ENCODE measurements around the gene GAB3. TPM values are rescaled to one million over a fixed set of nuclear protein-coding genes. Genes with fewer than 3 reads are reported as not detected.

GAB3 gene, protein sequence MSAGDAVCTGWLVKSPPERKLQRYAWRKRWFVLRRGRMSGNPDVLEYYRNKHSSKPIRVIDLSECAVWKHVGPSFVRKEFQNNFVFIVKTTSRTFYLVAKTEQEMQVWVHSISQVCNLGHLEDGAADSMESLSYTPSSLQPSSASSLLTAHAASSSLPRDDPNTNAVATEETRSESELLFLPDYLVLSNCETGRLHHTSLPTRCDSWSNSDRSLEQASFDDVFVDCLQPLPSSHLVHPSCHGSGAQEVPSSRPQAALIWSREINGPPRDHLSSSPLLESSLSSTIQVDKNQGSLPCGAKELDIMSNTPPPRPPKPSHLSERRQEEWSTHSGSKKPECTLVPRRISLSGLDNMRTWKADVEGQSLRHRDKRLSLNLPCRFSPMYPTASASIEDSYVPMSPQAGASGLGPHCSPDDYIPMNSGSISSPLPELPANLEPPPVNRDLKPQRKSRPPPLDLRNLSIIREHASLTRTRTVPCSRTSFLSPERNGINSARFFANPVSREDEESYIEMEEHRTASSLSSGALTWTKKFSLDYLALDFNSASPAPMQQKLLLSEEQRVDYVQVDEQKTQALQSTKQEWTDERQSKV
- total RNA-seq = 0.24 and 0.43 TPM in 2 replicates

DNA sequence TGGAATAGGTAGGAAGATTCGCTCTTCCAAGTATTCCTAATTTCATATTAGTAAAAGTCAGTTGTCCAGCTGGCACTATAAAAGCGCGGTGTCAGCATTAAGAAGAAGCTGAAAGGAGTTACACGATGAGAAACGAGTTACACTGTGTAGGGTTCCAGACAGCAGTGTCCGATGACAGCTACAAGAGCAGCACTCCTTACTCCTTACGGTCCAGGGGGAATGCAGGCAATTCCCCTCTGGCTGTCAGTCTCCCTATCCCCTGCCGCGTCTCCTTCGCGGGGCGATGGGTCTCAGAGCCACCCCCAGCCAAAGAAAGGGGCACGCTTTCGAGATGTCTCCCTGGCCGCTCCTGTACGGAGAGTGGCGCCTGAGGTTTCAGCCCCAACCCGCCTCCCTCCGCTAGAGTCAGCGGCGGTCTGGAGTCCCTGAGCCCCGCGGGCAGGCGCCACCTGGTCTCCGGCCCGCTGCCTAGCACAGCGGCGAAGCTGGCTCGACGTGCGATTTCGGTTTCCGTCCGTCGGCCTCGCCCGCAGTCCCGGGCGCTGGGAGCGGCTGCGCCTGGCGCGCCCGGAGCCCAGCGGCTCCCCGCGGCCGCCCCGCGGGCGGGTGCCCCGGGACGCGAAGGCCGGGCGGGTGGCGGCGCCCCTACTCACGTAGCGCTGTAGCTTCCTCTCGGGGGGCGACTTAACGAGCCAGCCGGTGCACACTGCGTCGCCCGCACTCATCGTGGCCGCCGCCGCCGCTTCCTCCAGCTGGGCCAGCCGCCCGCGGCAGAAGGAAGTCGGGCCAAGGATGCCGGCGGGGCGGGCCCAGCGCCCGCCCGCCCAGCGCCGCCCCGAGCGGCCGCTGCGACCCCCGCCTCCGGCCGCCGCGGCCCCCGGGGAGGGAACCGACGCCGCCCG lies at the start of gene GAB3:
Gene GAB3, minus strand, starts transcription at position 777 of the 902 bp plus-strand sequence. Its CDS starts 52 bp downstream, at position 725.

DNA sequence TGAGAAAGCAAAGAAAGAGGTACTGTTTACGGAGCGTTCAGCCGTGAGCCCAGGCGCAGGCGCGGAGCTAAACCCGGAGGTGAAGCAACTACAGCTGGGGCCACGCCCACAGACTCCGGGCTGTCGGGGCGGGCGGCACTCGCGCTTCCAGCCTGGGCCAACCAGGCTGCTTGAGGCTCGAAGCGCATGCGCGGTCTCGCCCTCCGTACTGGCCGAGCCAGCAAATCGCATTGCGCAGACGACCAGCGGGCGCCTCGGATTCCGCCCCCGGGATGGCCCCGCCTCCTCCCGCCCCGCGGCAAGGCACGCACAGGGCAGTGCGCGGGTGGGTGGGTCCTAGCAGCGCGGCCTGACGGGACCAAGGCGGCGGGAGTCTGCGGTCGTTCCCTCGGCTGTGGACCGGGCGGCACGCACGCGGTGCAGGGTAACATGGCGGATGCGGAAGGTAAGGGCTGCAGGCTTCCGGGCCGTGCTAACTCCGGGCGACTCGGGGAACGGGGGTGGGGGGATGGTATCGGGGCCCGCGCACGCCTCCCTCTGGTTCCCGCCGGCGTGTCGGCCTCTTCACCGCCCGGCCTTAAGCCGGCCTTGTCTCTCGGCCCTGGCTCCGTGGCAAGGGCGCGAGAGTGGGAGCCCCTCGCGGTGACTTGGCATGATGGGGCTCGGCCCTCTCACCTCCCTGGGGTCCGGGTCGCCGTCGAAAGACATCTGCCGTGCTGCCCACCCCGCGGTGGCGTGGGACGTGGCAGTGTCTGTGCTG lies 11.8 kb upstream of the GAB3 start, which contains the start of gene DKC1:
Gene DKC1, plus strand, starts transcription at position 328 of the 760 bp plus-strand sequence. Its CDS starts 102 bp downstream, at position 430.

DNA sequence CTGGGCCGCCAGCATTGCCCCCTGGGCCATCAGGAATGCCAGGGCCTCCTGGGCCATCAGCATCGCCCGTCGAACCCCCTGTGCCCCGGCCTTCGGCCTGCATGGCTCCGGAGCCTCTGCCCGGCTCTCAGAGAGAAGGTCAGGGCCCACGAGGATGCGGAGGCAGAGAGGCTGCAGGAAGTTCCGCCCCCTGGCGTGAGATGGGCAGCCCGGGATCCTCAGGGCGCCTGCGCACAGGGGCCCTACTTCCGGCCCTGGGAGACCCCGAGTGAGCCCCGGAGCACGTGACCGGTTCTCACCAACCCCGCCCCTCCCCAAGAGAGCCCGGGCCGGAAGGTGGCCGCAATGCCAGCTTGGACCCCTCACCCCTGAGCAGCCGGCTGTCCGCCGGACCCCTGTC lies 97.5 kb downstream of the GAB3 start, which contains the start of gene CTAG2:
Gene CTAG2, minus strand, starts transcription at position 167 of the 400 bp plus-strand sequence. Its CDS starts 64 bp downstream, at position 103.

Other genes starting within 250 kb of the GAB3 start
- gene FAM3A, start 234.8 kb downstream of the GAB3 start, total RNA-seq = 31.1 and 36.1 TPM in 2 replicates
- gene G6PD, start 204.2 kb downstream of the GAB3 start, total RNA-seq = 23.9 and 49.9 TPM in 2 replicates
- gene IKBKG, start 203.5 kb downstream of the GAB3 start, total RNA-seq = 11.7 and 11.8 TPM in 2 replicates
- not detected in 2 replicates for gene CTAG1A, start 165.9 kb downstream of the GAB3 start, total RNA-seq
- not detected in 2 replicates for gene CTAG1B, start 131.8 kb downstream of the GAB3 start, total RNA-seq
- gene CTAG2, start 97.5 kb downstream of the GAB3 start, total RNA-seq = not detected in 2 replicates
- gene DKC1, start 11.8 kb upstream of the GAB3 start, total RNA-seq = 57.1 and 61.6 TPM in 2 replicates
- 5.5 TPM in 2 replicates for gene MPP1, start 54.4 kb upstream of the GAB3 start, total RNA-seq
- gene SMIM9, start 83.6 kb upstream of the GAB3 start, total RNA-seq = not detected in 2 replicates
- gene F8A1, start 135.3 kb upstream of the GAB3 start, total RNA-seq = 3.9 TPM in 1 of 2 replicates, not detected in the other

Measured in tracheal epithelial cell (primary cell).